ENCODE results near the gene ARHGAP42.
"Not testable (repeated sequence)": the region's sequence is repeated elsewhere in the genome, so short reads cannot be mapped to it uniquely, and the experiment has no call there.

The ARHGAP42 gene

DNA sequence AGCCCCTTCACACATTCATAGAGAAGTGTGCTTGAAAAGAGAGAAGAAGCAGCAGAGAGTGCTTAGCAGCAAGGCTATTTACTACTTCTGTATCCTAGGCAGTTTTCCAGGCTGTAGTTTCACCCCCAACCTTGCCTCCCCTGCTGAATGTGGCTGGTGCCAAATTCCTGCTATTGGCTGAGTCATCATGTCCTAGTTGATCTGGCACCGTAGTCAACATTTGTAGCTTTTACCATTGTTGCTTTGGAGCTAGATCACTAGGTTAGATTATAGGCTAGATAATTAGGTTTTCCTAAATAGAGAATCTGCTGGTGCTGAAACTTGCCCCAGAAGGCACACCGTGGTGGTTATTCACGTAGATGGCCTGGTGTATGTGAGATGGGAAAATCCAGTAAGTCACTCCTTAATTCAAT is 32.7 kb downstream of the ARHGAP42 start:
- DNase-seq (ENCODE audit: low read depth in 3 of 3, low spot score in 1 of 3), result no peak

DNA sequence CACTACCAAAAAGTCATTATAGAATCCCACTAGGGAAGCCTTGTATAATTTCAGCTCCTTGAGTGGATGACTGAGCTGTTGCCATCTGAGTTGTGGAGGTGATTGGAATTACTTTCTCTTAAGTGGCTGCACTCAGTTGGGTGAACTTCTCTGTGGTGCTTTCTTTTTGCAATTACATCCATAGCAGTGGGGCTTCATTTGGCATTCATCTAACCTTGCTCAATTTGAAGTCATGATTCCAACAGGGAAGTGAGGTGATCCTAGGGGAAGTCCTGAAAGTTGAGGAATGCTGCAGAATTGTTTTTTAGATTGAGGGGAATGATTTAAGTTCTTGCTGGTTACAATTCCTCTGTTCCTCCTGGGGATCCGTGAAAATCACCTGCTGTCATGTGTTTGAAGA is 39.6 kb downstream of the ARHGAP42 start:
- DNase-seq (ENCODE audit: low read depth in 3 of 3, low spot score in 1 of 3), result no peak

- no peak for DNase-seq (ENCODE audit: low read depth in 3 of 3, low spot score in 1 of 3)
These were observed 40.3 kb downstream of the ARHGAP42 start for GRCh38 chr11:100727410-100727809.

- no peak for DNase-seq (ENCODE audit: low read depth in 3 of 3, low spot score in 1 of 3)
These were observed 43.2 kb downstream of the ARHGAP42 start for GRCh38 chr11:100730266-100730665.

- DNase-seq (ENCODE audit: low read depth in 3 of 3, low spot score in 1 of 3), result no peak
These were observed 44.4 kb downstream of the ARHGAP42 start for GRCh38 chr11:100731471-100731870.

DNA sequence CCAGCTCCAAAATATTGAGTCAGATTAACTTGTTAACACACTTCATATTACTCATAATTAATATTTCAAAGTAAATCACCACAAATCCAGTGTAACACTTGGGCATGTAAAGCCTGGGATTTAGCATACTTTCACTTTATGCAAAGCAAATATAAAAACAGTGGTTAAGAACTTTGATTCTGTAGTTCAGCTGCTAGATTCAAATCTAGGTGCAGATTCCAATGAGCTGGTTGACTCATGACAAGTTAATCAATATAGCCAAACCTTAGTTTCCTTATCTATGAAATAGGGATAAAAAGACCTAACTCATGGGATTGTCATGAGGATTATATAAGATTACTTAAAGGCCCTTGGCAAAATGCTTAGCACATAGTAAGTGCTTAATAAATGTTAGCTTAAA is 45.9 kb downstream of the ARHGAP42 start:
- no peak for DNase-seq (ENCODE audit: low read depth in 3 of 3, low spot score in 1 of 3)

DNA sequence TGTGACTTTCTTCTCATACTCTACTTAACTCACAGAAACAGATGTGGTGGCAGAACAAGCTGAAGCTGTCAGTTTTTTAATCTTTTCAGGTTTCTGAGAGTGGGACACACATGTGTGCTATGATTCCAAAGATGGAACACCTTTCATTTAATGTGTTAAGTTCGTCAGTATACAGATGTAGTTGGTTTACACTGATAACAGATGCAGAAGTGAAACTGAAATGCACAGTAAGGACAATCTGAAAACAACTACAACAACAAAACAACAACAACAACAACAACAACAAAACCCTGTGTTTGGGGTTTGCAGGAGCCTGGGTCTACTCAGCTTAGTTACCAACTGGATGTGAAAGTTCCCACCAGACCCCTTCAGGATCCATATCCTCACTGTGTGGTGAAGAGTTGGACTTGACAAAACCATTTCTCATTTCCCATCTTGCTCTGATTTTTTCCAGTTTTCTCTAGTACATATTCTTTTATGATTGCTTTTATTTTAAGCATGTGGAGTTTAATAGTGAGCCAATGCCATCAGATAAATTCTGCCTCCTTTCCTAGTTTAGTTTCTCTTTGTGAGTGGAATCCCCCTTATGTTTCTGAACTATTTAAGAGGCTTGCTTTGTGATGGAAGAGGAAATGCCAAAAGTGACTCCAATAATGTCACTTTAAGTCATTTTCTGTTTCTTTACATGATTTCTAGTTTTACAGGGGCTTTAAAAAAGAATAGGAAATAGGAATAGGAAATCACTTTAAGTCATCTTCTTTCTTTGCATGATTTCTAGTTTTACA is 47.8 kb downstream of the ARHGAP42 start:
- DNase-seq (ENCODE audit: low read depth in 3 of 3, low spot score in 1 of 3), result no peak

- DNase-seq (ENCODE audit: low read depth in 3 of 3, low spot score in 1 of 3), result no peak
These were observed 49.0 kb downstream of the ARHGAP42 start for GRCh38 chr11:100735949-100736675.

DNA sequence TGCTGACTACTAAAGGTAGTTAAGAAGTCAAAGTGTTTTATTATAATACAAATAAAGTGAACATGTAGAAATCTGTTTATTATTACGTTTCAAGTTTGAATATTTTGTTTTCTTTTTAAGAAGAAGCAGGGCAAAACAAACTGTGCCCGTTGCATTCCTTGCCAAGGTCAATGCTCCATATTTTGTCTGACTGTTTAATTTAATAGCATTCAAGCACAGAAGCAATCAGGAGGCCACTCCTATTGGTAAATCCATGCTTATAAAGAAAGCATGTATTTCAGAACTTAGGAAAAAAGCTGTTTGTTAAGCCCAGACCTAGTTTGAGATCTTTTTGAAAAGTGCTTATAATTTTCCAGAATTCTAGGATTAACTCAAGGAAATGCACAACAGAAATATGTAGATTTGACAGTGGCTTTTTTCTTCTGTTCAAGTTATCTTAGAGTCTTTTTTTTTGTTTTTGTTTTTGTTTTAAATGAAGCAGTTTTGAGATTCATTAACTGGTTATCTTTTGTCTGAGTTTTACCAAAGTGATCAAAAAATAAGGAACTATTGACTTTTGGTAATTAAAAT is 51.7 kb downstream of the ARHGAP42 start:
- DNase-seq (ENCODE audit: low read depth in 3 of 3, low spot score in 1 of 3), result no peak

- no peak for DNase-seq (ENCODE audit: low read depth in 3 of 3, low spot score in 1 of 3)
These were observed 52.6 kb downstream of the ARHGAP42 start for GRCh38 chr11:100739666-100740065.

GRCh38 chr11:100740440-100740839 is 53.4 kb downstream of the ARHGAP42 start:
- no peak for DNase-seq (ENCODE audit: low read depth in 3 of 3, low spot score in 1 of 3)

GRCh38 chr11:100741866-100742625 is 55.0 kb downstream of the ARHGAP42 start:
- DNase-seq (ENCODE audit: low read depth in 3 of 3, low spot score in 1 of 3), result no peak

- no peak for DNase-seq (ENCODE audit: low read depth in 3 of 3, low spot score in 1 of 3)
These were observed 59.4 kb downstream of the ARHGAP42 start for GRCh38 chr11:100746448-100746847.

- no peak for DNase-seq (ENCODE audit: low read depth in 3 of 3, low spot score in 1 of 3)
These were observed 61.1 kb downstream of the ARHGAP42 start for GRCh38 chr11:100748153-100748552.

GRCh38 chr11:100749887-100750565 is 62.9 kb downstream of the ARHGAP42 start:
- not testable (repeated sequence) for DNase-seq (ENCODE audit: low read depth in 3 of 3, low spot score in 1 of 3)

- not testable (repeated sequence) for DNase-seq (ENCODE audit: low read depth in 3 of 3, low spot score in 1 of 3)
These were observed 63.4 kb downstream of the ARHGAP42 start for GRCh38 chr11:100750566-100750891.

DNA sequence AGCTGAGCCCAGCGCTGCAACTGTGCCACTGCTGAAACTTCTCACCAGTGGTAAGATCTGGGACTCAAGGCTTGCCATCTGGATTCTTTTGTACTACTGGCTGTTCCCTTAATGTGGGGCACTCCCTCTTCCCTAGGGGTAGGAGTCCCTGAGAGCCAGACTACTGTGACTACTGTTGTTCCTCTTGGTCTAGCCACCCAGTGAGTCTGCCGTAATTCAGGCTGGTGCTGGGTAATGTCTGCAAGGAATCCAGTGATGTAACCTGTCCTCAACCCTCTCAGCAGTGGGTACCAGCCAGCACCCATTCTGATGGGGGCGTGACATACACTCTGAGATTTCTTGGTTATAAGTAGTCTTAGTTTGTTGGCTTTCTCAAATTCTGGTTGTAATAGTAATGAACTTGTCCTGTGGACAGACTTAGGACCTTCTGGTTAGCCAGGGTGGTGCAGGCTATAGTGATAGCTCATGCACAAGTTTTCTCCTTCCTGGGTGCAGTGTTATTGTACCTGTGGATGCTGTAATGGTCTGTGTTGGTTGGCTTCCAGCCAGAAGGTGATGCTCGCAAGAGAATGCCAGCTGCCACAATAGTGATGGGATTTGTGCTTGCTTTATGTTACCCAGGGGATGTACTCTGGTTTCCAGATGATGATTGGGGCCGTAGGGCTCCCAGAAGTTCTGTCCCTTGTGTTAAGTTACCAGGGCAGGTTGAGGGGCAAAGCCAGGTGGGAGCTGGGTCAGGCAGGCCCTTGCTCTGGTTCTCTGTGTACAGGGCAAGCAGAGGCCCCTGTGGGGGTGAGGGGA is 65.5 kb downstream of the ARHGAP42 start:
- DNase-seq (ENCODE audit: low read depth in 3 of 3, low spot score in 1 of 3), result no peak

DNA sequence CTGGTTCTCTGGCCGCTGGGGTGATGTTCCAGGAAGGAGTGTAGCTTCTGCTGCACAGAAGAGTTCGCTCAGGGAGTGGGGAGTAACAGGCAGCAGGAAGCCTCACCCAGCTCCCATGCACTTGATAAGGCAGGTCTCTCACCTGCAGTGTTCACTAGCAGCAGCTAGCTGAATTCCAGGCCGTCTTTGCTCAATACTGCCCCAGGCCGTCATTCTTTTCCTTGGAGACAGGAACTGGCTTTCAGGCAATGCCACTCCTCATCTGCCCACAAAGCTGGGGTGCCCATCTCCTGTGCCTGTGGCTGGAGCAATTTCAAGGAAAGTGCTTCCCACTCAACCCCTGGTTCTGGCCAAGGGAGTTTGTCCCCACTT is 66.1 kb downstream of the ARHGAP42 start:
- no peak for DNase-seq (ENCODE audit: low read depth in 3 of 3, low spot score in 1 of 3)

DNA sequence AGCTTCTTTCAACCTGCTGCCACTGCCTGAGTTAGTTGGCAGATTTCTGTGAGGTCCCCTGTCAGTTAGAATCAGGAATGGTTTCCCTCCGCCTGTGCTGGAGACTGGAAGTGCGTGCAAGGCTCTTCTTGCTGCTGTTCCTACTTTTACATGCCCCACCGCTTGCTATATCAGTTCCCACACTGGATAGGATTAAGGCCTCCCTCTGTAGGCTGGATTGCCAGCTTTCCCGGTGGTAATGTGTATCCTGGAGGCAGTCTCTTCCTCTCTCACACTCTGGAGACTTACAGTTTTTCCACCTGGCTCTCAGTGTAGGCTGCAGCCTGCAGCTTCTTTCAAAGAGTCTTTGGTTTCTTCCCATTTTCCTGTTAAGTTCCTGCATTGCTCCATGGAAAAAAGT is 66.5 kb downstream of the ARHGAP42 start:
- DNase-seq (ENCODE audit: low read depth in 3 of 3, low spot score in 1 of 3), result no peak

DNA sequence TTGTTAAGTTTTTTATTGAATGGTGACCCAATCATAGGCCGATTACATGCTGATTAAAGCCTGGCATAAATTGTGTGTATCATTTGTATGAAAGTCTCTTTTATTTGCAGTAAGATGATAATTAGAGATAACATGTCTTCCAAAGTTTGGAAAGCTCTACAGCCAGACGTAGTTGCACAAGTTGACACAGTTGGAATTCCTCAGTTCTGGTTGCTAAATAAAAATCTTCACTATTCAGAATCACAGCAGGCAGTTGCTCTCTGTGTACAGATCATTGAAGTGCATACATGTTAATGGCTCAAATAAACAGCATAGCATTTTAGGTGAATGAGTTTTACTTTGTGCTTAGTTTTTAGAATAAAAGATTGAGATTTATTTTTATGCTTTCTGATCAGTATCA is 69.5 kb downstream of the ARHGAP42 start:
- DNase-seq (ENCODE audit: low read depth in 3 of 3, low spot score in 1 of 3), result no peak

All from stimulated activated CD4-positive, alpha-beta T cell treated with anti-CD3 and anti-CD28 coated beads, TNF-alpha, amount 100 ng/mL, for 1 hour (primary cell).